Measurements from ENCODE around the gene LIMK2.
A peak's percentile ranks its signal among the peaks of the same experiment; 100 is the strongest.

GRCh38 chr22:31253949-31254348, 41.9 kb downstream of the LIMK2 start:
- TF ChIP-seq, protein P1, sequence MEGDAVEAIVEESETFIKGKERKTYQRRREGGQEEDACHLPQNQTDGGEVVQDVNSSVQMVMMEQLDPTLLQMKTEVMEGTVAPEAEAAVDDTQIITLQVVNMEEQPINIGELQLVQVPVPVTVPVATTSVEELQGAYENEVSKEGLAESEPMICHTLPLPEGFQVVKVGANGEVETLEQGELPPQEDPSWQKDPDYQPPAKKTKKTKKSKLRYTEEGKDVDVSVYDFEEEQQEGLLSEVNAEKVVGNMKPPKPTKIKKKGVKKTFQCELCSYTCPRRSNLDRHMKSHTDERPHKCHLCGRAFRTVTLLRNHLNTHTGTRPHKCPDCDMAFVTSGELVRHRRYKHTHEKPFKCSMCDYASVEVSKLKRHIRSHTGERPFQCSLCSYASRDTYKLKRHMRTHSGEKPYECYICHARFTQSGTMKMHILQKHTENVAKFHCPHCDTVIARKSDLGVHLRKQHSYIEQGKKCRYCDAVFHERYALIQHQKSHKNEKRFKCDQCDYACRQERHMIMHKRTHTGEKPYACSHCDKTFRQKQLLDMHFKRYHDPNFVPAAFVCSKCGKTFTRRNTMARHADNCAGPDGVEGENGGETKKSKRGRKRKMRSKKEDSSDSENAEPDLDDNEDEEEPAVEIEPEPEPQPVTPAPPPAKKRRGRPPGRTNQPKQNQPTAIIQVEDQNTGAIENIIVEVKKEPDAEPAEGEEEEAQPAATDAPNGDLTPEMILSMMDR (IDR thresholded peaks at IDR 0.05): peak in 3 of 6 experiments; percentile 43 to 53 (median 51)
- TF ChIP-seq POLR2A (IDR thresholded peaks at IDR 0.05): no peak
